ENCODE data around the gene IFNGR2. TPM values are rescaled to one million over a fixed set of nuclear protein-coding genes. Genes with fewer than 3 reads are reported as not detected.
"Not testable (repeated sequence)": the region's sequence is repeated elsewhere in the genome, so short reads cannot be mapped to it uniquely, and the experiment has no call there.

The IFNGR2 gene
- total and polyA plus RNA-seq, 3 experiments from 2014 or later: 2.3 to 3.1 (median 3.1) TPM

- Histone ChIP-seq H3K27me3 (ENCODE audit: insufficient read depth, low read length, poor library complexity, severe bottlenecking) (no peaks in the 10 kb centered on the region), H3K4me1 (ENCODE audit: insufficient read depth, low read length) (peaks cover 29% of the 10 kb centered on the region), H3K9me3 (ENCODE audit: low read length) (no peaks in the 10 kb centered on the region), H3K27ac (ENCODE audit: low read depth, low read length) (peak overlapping the region; percentile 73), H3K36me3 (ENCODE audit: insufficient read depth, low read length) (no peaks in the 10 kb centered on the region), H3K4me3 (ENCODE audit: low read length) (peak overlapping the region; percentile 61)
- Mint-ChIP-seq H3K27ac (peak overlapping the region in 4 of 8 donors; percentile 35 to 90 (median 71)), H3K4me3 (peak overlapping the region; percentile 69 to 92 (median 86)), H3K27me3 (peaks cover 24 to 31% of the 10 kb centered on the region in 2 donors), H3K36me3 (peaks cover 0 to 3% (median 0%) of the 10 kb centered on the region in 3 donors), H3K4me1 (peaks cover 19 to 47% (median 31%) of the 10 kb centered on the region in 3 donors), H3K9me3 (peaks cover 0 to 2% (median 0%) of the 10 kb centered on the region in 5 donors)
- DNase-seq: peak in 1 of 5 donors; percentile 55
- ChIA-PET CTCF (interaction anchor here (1.5 to 1.7 kb wide), 2 partner anchors 16 to 43 kb away, joined by 3 to 6 read pairs; no protein-coding TSS in a partner anchor), POLR2A (interaction anchor here (0.6 to 2.1 kb wide), 2 partner anchors 19 to 42 kb away, joined by 6 to 7 read pairs; no protein-coding TSS in a partner anchor)
Observed at GRCh38 chr21:33403786-33404585, 773 bp downstream of the IFNGR2 start.

GRCh38 chr21:33406493-33406892, 3.3 kb downstream of the IFNGR2 start:
- H3K4me3 ChIP-seq (ENCODE audit: low read length): no peak overlapping the region
- DNase-seq: no peak

GRCh38 chr21:33411949-33412430, 8.8 kb downstream of the IFNGR2 start:
- Mint-ChIP-seq H3K4me1 (peaks cover 6 to 24% (median 14%) of the 10 kb centered on the region in 3 donors), H3K4me3 (peak overlapping the region in 1 of 7 donors; percentile 32), H3K27me3 (peaks cover 4 to 10% of the 10 kb centered on the region in 2 donors), H3K27ac (peak overlapping the region in 1 of 8 donors; percentile 43), H3K36me3 (peaks cover 0 to 14% (median 3%) of the 10 kb centered on the region in 3 donors), H3K9me3 (no peaks in the 10 kb centered on the region)
- DNase-seq: no peak
- no peaks in the 10 kb centered on the region for H3K9me3 ChIP-seq (ENCODE audit: low read length)
- H3K27ac ChIP-seq (ENCODE audit: low read depth, low read length): no peak overlapping the region
- CTCF ChIA-PET: no interaction called here
- H3K27me3 ChIP-seq (ENCODE audit: insufficient read depth, low read length, poor library complexity, severe bottlenecking): no peaks in the 10 kb centered on the region
- no peak overlapping the region for H3K4me3 ChIP-seq (ENCODE audit: low read length)
- peaks cover 16% of the 10 kb centered on the region for H3K4me1 ChIP-seq (ENCODE audit: insufficient read depth, low read length)
- peaks cover 8% of the 10 kb centered on the region for H3K36me3 ChIP-seq (ENCODE audit: insufficient read depth, low read length)
- POLR2A ChIA-PET: no interaction called here

More at GRCh38 chr21:33406493-33406892, 3.3 kb downstream of the IFNGR2 start:
- peak overlapping the region in 2 of 8 donors; percentile 36 to 38 for H3K27ac Mint-ChIP-seq
- no peak overlapping the region for H3K27ac ChIP-seq (ENCODE audit: low read depth, low read length)
- H3K4me1 Mint-ChIP-seq: peaks cover 16 to 38% (median 31%) of the 10 kb centered on the region in 3 donors
- no peaks in the 10 kb centered on the region for H3K27me3 ChIP-seq (ENCODE audit: insufficient read depth, low read length, poor library complexity, severe bottlenecking)
- POLR2A ChIA-PET: no interaction called here
- H3K4me1 ChIP-seq (ENCODE audit: insufficient read depth, low read length): peaks cover 29% of the 10 kb centered on the region
- H3K36me3 Mint-ChIP-seq: peaks cover 0 to 2% (median 0%) of the 10 kb centered on the region in 3 donors
- no peaks in the 10 kb centered on the region for H3K36me3 ChIP-seq (ENCODE audit: insufficient read depth, low read length)
- H3K9me3 ChIP-seq (ENCODE audit: low read length): no peaks in the 10 kb centered on the region
- H3K27me3 Mint-ChIP-seq: peaks cover 14 to 25% of the 10 kb centered on the region in 2 donors
- CTCF ChIA-PET: interaction anchor here (0.7 to 1.9 kb wide), 2 partner anchors 45 to 100 kb away, joined by 3 to 8 read pairs; no protein-coding TSS in a partner anchor
- no peaks in the 10 kb centered on the region for H3K9me3 Mint-ChIP-seq
- H3K4me3 Mint-ChIP-seq: peak overlapping the region in 1 of 7 donors; percentile 10

GRCh38 chr21:33412439-33412831, 9.2 kb downstream of the IFNGR2 start:
- peaks cover 16% of the 10 kb centered on the region for H3K4me1 ChIP-seq (ENCODE audit: insufficient read depth, low read length)
- peaks cover 6 to 20% (median 10%) of the 10 kb centered on the region in 3 donors for H3K4me1 Mint-ChIP-seq
- H3K9me3 ChIP-seq (ENCODE audit: low read length); CTCF ChIA-PET; H3K27ac ChIP-seq (ENCODE audit: low read depth, low read length); H3K4me3 ChIP-seq (ENCODE audit: low read length); H3K9me3 Mint-ChIP-seq; H3K4me3 Mint-ChIP-seq; DNase-seq; H3K27me3 ChIP-seq (ENCODE audit: insufficient read depth, low read length, poor library complexity, severe bottlenecking); H3K36me3 ChIP-seq (ENCODE audit: insufficient read depth, low read length); POLR2A ChIA-PET: not testable (repeated sequence)
- peaks cover 4 to 10% of the 10 kb centered on the region in 2 donors for H3K27me3 Mint-ChIP-seq
- peaks cover 0 to 14% (median 3%) of the 10 kb centered on the region in 3 donors for H3K36me3 Mint-ChIP-seq
- peak overlapping the region in 1 of 8 donors; percentile 43 for H3K27ac Mint-ChIP-seq

- ChIA-PET CTCF (interaction anchor here (2.3 kb wide), 1 partner anchor 32 kb away, joined by 6 read pairs; no protein-coding TSS in a partner anchor), POLR2A (no interaction called here)
- H3K27me3 Mint-ChIP-seq: peaks cover 4 to 10% of the 10 kb centered on the region in 2 donors
- H3K36me3 Mint-ChIP-seq: peaks cover 0 to 14% (median 3%) of the 10 kb centered on the region in 3 donors
- H3K36me3 ChIP-seq (ENCODE audit: insufficient read depth, low read length): peaks cover 8% of the 10 kb centered on the region
- H3K9me3 ChIP-seq (ENCODE audit: low read length): no peaks in the 10 kb centered on the region
- peaks cover 6 to 20% (median 9%) of the 10 kb centered on the region in 3 donors for H3K4me1 Mint-ChIP-seq
- DNase-seq: no peak
- peaks cover 16% of the 10 kb centered on the region for H3K4me1 ChIP-seq (ENCODE audit: insufficient read depth, low read length)
- H3K9me3 Mint-ChIP-seq: no peaks in the 10 kb centered on the region
- H3K27ac ChIP-seq (ENCODE audit: low read depth, low read length): no peak overlapping the region
- no peaks in the 10 kb centered on the region for H3K27me3 ChIP-seq (ENCODE audit: insufficient read depth, low read length, poor library complexity, severe bottlenecking)
- H3K27ac Mint-ChIP-seq: peak overlapping the region in 1 of 8 donors; percentile 10
- H3K4me3 ChIP-seq (ENCODE audit: low read length): no peak overlapping the region
- no peak overlapping the region for H3K4me3 Mint-ChIP-seq
Observed at GRCh38 chr21:33412832-33413519, 9.8 kb downstream of the IFNGR2 start.

DNA sequence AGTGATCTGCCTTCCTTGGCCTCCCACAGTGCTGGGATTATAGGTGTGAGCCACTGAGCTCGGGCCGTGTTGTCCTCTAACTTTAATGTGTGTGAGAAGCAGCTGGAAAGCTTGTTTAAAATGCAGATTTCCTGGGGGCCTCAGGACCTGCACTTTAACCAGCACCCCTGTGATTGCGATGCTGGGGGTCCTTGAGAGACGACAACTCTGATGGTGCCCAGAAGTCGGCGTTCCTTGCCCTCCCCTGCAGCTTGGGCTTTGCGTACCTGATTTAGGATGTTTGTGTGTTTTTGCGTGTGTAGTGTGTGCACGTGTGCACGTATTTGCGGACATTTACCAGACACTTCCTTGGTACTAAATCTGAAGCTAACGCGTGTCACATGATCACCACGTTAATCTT, 10.9 kb downstream of the IFNGR2 start:
- H3K27ac ChIP-seq (ENCODE audit: low read depth, low read length): no peak overlapping the region
- CTCF ChIA-PET: interaction anchor here (1.1 to 2.3 kb wide), 2 partner anchors 31 to 77 kb away, joined by 3 to 6 read pairs; partner anchors contain the start of gene DNAJC28
- H3K36me3 ChIP-seq (ENCODE audit: insufficient read depth, low read length): peaks cover 8% of the 10 kb centered on the region

DNA sequence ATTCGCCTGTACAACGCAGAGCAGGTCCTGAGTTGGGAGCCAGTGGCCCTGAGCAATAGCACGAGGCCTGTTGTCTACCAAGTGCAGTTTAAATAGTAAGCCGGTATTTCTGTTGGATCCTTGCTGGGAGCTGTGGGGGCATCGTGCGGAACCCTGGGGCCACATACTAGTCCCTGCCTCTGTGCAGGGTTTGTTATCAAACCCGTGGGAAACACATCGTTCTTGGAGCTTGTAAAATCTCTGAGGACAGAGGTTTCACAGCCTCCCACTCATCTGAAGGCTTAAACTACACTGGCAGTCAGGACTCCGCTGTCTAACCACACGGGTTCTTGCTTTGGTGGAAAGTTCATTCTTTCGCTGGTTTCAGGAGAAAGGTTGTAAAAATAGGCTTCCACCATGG, 11.7 kb downstream of the IFNGR2 start:
- no peak for DNase-seq
- H3K27ac Mint-ChIP-seq: no peak overlapping the region
- no peak overlapping the region for H3K4me3 Mint-ChIP-seq
- Histone ChIP-seq H3K4me3 (ENCODE audit: low read length) (no peak overlapping the region), H3K27ac (ENCODE audit: low read depth, low read length) (no peak overlapping the region), H3K9me3 (ENCODE audit: low read length) (no peaks in the 10 kb centered on the region), H3K27me3 (ENCODE audit: insufficient read depth, low read length, poor library complexity, severe bottlenecking) (no peaks in the 10 kb centered on the region), H3K36me3 (ENCODE audit: insufficient read depth, low read length) (peaks cover 8% of the 10 kb centered on the region), H3K4me1 (ENCODE audit: insufficient read depth, low read length) (peaks cover 16% of the 10 kb centered on the region)
- ChIA-PET POLR2A (interaction anchor here (1.0 kb wide), 1 partner anchor 19 kb away, joined by 3 read pairs; no protein-coding TSS in a partner anchor), CTCF (interaction anchor here (1.1 to 2.3 kb wide), 2 partner anchors 30 to 76 kb away, joined by 3 to 6 read pairs; partner anchors contain the start of gene DNAJC28)
- peaks cover 6 to 16% (median 9%) of the 10 kb centered on the region in 3 donors for H3K4me1 Mint-ChIP-seq
- no peaks in the 10 kb centered on the region for H3K9me3 Mint-ChIP-seq
- H3K36me3 Mint-ChIP-seq: peaks cover 0 to 22% (median 3%) of the 10 kb centered on the region in 3 donors
- H3K27me3 Mint-ChIP-seq: peaks cover 4 to 9% of the 10 kb centered on the region in 2 donors

More for the DNA sequence above, 10.9 kb downstream of the IFNGR2 start:
- Mint-ChIP-seq H3K27ac (no peak overlapping the region), H3K36me3 (peaks cover 0 to 18% (median 3%) of the 10 kb centered on the region in 3 donors), H3K27me3 (peaks cover 4 to 10% of the 10 kb centered on the region in 2 donors), H3K4me1 (peaks cover 6 to 16% (median 9%) of the 10 kb centered on the region in 3 donors), H3K4me3 (no peak overlapping the region), H3K9me3 (no peaks in the 10 kb centered on the region)
- H3K4me1 ChIP-seq (ENCODE audit: insufficient read depth, low read length): peaks cover 16% of the 10 kb centered on the region
- H3K4me3 ChIP-seq (ENCODE audit: low read length): no peak overlapping the region
- H3K27me3 ChIP-seq (ENCODE audit: insufficient read depth, low read length, poor library complexity, severe bottlenecking): no peaks in the 10 kb centered on the region
- no peak for DNase-seq
- POLR2A ChIA-PET: interaction anchor here (1.0 kb wide), 1 partner anchor 18 kb away, joined by 3 read pairs; no protein-coding TSS in a partner anchor
- no peaks in the 10 kb centered on the region for H3K9me3 ChIP-seq (ENCODE audit: low read length)
